CD4-positive, alpha-beta T cell (primary cell): ENCODE results near the gene ERFE. TPM values are rescaled to one million over a fixed set of nuclear protein-coding genes. Genes with fewer than 3 reads are reported as not detected.

ENCODE experiments used
- ATAC-seq: fragments of 200-7000 bp; cut with Tn5 transposase; one replicate; pipeline ENCODE4 v1.10.0; 2022; ENCODE audit warnings: mild to moderate bottlenecking; ENCODE audit not compliant: poor library complexity
- CTCF ChIA-PET: fragments of 350-600 bp; sonication (Branson Sonifier 250); formaldehyde crosslinking; loops from one replicate; lab custom pipeline; 2021; ENCODE audit warnings: antibody characterized with exemption, inconsistent platforms; lab: Charles Lee
- POLR2A ChIA-PET: fragments of 350-600 bp; sonication (Branson Sonifier 250); formaldehyde crosslinking; loops from one replicate; lab custom pipeline; 2021; ENCODE audit warnings: antibody characterized with exemption, inconsistent platforms; lab: Charles Lee
- DNase-seq, 14 experiments: peaks; one replicate each; pipeline ENCODE4 v3.0.0-alpha.2; 2013 to 2020; ENCODE audit warnings: mixed read lengths in 2 of 14
- H3K27ac ChIP-seq, 2 donors: one replicate each; pipeline versions ENCODE4 v1.5.1 to v1.7.0; 2013; ENCODE audit warnings: low read length in 2 of 2, low read depth in 1 of 2, mild to moderate bottlenecking in 1 of 2
- H3K27me3 ChIP-seq, 2 experiments: 1 replicate in 1 of 2; 2 replicates in 1 of 2; pipeline versions ENCODE4 v1.6.1 to v1.7.0; 2013; ENCODE audit warnings: low read length in 2 of 2, control low read depth in 1 of 2, mild to moderate bottlenecking in 1 of 2, moderate library complexity in 1 of 2; ENCODE audit not compliant: insufficient read depth in 2 of 2, control insufficient read depth in 1 of 2
- H3K36me3 ChIP-seq: one replicate; pipeline ENCODE4 v1.6.1; 2013; ENCODE audit warnings: low read length, control low read depth; ENCODE audit not compliant: insufficient read depth
- H3K4me1 ChIP-seq: one replicate; pipeline ENCODE4 v1.6.1; 2013; ENCODE audit warnings: low read length, control low read depth; ENCODE audit not compliant: insufficient read depth
- H3K4me3 ChIP-seq: one replicate; pipeline ENCODE4 v1.5.1; 2013; ENCODE audit warnings: mild to moderate bottlenecking, low read length, moderate library complexity
- H3K9me3 ChIP-seq, 2 experiments: 1 replicate in 1 of 2; 2 replicates in 1 of 2; pipeline versions ENCODE4 v1.6.1 to v1.7.0; 2013; ENCODE audit warnings: low read length in 2 of 2, mild to moderate bottlenecking in 2 of 2, control low read depth in 1 of 2, moderate library complexity in 1 of 2; ENCODE audit not compliant: control insufficient read depth in 1 of 2, insufficient read depth in 1 of 2
- H3K27ac Mint-ChIP-seq: one replicate; pipeline ENCODE4 v1.8.0; 2020; ENCODE audit warnings: mixed read lengths
- H3K27me3 Mint-ChIP-seq: one replicate; pipeline ENCODE4 v1.8.0; 2021; ENCODE audit warnings: mixed read lengths
- H3K36me3 Mint-ChIP-seq: one replicate; pipeline ENCODE4 v1.8.0; 2021; ENCODE audit warnings: low read depth, mixed read lengths
- H3K4me1 Mint-ChIP-seq: one replicate; pipeline ENCODE4 v1.8.0; 2021; ENCODE audit warnings: low read depth, mixed read lengths
- H3K4me3 Mint-ChIP-seq: one replicate; pipeline ENCODE4 v1.8.0; 2020; ENCODE audit warnings: mild to moderate bottlenecking, mixed read lengths
- H3K9me3 Mint-ChIP-seq: one replicate; pipeline ENCODE4 v1.8.0; 2020; ENCODE audit warnings: mixed read lengths
- intact Hi-C, 2 experiments: fragments of 100-400 bp; cut with DNase I in 1 of 2; cut with micrococcal nuclease in 1 of 2; formaldehyde crosslinking; loops; one replicate each; pipeline versions ENCODE4 v1.15.1 to v1.9.0; 2023 to 2025; cut with DNase I, micrococcal nuclease
- total RNA-seq, 174 experiments: library from RNA in 2 of 174; stranded (reverse) in 2 of 174; gene quantifications; one replicate each; pipeline ENCODE4 v1.2.3 and lab custom pipeline; 2021 to 2026
- TF ChIP-seq, protein P1 (sequence below): fragments of 200-600 bp; IDR thresholded peaks from one replicate; pipeline ENCODE4 v1.8.0; 2022; ENCODE audit warnings: antibody characterized with exemption, mild to moderate bottlenecking

ERFE gene
- total RNA-seq, 2 experiments from 2014 or later, result not detected

DNA sequence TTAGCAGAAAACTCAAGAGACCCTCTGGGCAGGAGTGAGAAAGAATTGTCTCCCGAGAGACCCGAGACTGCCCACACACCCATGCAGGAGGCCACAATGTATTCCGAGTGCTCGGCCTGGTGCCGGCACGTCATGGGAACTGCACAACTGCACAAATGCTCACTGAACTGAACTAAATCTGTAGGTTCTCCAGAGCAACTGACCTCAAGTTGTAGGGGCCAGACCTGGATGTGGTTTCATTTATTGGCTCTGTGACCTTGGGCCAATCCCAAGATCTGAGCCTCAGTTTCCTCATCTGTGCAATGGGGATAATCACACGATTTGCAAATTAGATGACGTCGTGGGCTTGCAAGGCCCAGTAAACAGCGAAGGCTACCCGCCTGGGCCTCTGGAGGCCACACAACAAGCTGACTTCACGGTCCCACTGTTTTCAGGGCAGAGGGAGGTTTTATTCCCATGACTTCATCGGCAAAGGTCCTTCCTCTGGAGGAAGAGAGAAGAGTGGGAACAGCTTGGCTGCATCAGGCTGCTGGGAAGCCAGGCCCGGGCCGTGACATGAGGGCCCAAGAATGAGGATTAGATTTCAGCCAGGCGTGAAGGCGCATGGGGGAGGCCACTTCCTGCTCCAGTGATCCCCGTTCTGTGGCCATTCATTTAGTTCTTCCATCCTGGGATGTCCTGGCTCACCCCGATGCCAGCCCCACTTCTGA is 3.6 kb upstream of the ERFE start:
- H3K4me3 ChIP-seq, result no peak overlapping the region
- DNase-seq (no peak), ATAC-seq (no peak)
- peaks cover 14% of the 10 kb centered on the region for H3K4me1 ChIP-seq
- no peak overlapping the region for H3K27ac ChIP-seq
- H3K9me3 Mint-ChIP-seq, result no peaks in the 10 kb centered on the region
- H3K27me3 Mint-ChIP-seq, result peaks cover 12% of the 10 kb centered on the region
- H3K27ac Mint-ChIP-seq, result no peak overlapping the region
- H3K36me3 Mint-ChIP-seq, result no peaks in the 10 kb centered on the region
- H3K9me3 ChIP-seq, result peaks cover 0 to 6% of the 10 kb centered on the region in 2 experiments
- peaks cover 8% of the 10 kb centered on the region for H3K4me1 Mint-ChIP-seq
- TF ChIP-seq, protein P1, sequence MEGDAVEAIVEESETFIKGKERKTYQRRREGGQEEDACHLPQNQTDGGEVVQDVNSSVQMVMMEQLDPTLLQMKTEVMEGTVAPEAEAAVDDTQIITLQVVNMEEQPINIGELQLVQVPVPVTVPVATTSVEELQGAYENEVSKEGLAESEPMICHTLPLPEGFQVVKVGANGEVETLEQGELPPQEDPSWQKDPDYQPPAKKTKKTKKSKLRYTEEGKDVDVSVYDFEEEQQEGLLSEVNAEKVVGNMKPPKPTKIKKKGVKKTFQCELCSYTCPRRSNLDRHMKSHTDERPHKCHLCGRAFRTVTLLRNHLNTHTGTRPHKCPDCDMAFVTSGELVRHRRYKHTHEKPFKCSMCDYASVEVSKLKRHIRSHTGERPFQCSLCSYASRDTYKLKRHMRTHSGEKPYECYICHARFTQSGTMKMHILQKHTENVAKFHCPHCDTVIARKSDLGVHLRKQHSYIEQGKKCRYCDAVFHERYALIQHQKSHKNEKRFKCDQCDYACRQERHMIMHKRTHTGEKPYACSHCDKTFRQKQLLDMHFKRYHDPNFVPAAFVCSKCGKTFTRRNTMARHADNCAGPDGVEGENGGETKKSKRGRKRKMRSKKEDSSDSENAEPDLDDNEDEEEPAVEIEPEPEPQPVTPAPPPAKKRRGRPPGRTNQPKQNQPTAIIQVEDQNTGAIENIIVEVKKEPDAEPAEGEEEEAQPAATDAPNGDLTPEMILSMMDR, result no peak
- no peaks in the 10 kb centered on the region for H3K36me3 ChIP-seq
- intact Hi-C loops, result no loop called here
- CTCF ChIA-PET, result no interaction called here
- POLR2A ChIA-PET, result no interaction called here
- H3K27me3 ChIP-seq, result peaks cover 11 to 16% of the 10 kb centered on the region in 2 experiments
- no peak overlapping the region for H3K4me3 Mint-ChIP-seq

DNA sequence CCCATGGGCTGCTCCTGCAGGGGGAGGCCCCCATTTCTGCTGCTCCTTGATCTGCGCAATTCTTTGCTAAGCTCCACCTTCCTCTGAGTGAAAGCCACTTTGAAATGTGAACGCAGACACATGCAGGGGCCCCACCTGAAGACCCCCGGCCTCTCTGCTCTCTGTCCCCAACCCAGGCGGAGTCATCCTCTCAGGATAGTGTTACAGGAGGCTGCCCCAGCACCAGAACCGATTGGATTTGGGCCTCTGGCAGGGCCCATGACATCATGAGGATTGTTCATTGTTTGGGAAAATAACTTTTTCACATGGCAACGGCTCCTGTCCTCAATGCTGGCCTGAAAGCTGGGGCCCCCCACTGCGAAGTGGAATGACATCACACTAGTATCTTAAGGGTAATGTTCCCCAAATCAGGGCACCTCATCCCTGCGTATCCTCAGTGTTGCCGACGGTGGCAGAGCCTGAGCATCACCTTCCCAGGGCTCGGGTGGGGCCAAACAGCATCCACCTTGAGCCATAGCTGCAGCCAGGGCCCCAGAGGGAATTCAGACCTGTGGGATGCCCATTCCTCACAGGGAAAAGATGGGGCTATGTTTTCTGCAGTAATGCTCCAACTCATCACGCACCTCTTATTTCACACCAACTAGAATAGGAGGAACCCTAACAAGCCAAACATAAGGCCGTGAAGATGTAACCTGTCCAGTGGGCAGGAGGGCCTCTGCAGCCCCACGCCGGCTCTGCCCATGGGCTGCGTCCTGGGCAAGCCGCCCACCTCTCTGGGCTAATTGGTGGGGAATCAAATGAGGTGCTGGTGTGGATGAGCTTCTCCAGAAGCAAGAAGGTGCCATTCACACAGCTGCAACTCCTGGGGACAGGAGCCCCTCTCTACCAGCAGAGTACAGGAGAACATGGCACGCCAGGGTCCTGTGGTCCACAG is 2.7 kb upstream of the ERFE start:
- Histone ChIP-seq H3K27me3 (peaks cover 19 to 24% of the 10 kb centered on the region in 2 experiments), H3K9me3 (peaks cover 0 to 11% of the 10 kb centered on the region in 2 experiments), H3K4me3 (no peak overlapping the region), H3K27ac (no peak overlapping the region), H3K36me3 (no peaks in the 10 kb centered on the region), H3K4me1 (peaks cover 18% of the 10 kb centered on the region)
- peaks cover 13% of the 10 kb centered on the region for H3K4me1 Mint-ChIP-seq
- CTCF ChIA-PET, result no interaction called here
- H3K27ac Mint-ChIP-seq, result no peak overlapping the region
- TF ChIP-seq, protein P1, result no peak
- H3K9me3 Mint-ChIP-seq, result no peaks in the 10 kb centered on the region
- peaks cover 20% of the 10 kb centered on the region for H3K27me3 Mint-ChIP-seq
- no peak overlapping the region for H3K4me3 Mint-ChIP-seq
- no peak for DNase-seq
- intact Hi-C loops, result no loop called here
- ATAC-seq, result no peak
- H3K36me3 Mint-ChIP-seq, result no peaks in the 10 kb centered on the region
- POLR2A ChIA-PET, result no interaction called here

DNA sequence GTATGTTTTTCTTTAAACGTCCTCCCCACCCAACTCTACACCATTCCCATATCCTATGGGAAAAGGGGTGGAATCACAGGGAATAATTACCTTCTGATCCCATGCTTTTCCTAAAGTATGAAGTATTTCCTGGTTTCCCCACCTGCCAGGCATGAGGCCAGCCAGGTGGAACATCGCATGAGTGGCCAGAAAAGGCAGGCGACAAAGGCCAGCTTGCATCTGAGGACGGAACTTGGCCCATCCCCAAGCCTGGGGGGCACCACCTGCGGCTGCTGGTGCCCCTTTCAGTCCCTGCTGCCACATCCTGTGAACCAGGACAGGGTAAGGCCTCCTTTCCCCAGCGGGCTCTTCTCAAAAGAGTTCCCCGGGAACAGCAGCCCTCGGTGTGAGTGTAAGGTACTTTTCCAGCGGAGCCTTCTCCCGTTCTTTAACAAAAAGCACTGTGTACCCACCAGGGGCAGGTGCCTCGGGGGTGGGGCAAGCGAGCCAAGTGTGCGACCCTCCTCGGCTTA is 1.2 kb upstream of the ERFE start:
- H3K4me1 ChIP-seq, result peaks cover 18% of the 10 kb centered on the region
- no peak overlapping the region for H3K27ac ChIP-seq
- TF ChIP-seq, protein P1, result no peak
- Mint-ChIP-seq H3K27me3 (peaks cover 34% of the 10 kb centered on the region), H3K4me3 (no peak overlapping the region), H3K4me1 (peaks cover 13% of the 10 kb centered on the region), H3K36me3 (no peaks in the 10 kb centered on the region), H3K27ac (no peak overlapping the region), H3K9me3 (no peaks in the 10 kb centered on the region)
- H3K27me3 ChIP-seq, result peaks cover 23 to 29% of the 10 kb centered on the region in 2 experiments
- ChIA-PET POLR2A (no interaction called here), CTCF (no interaction called here)
- H3K4me3 ChIP-seq, result no peak overlapping the region
- DNase-seq, result no peak
- ATAC-seq, result no peak
- intact Hi-C loops, result no loop called here
- no peaks in the 10 kb centered on the region for H3K36me3 ChIP-seq
- peaks cover 0 to 11% of the 10 kb centered on the region in 2 experiments for H3K9me3 ChIP-seq
